MCF 10A (cell line): ENCODE results near the gene BCR. TPM values are rescaled to one million over a fixed set of nuclear protein-coding genes. Genes with fewer than 3 reads are reported as not detected.

ENCODE experiments used
- BruUV-seq: library from RNA; stranded (reverse); fragments of 400-500 nt; replicated peaks from 2 replicates; lab custom pipeline; 2021; lab: Mats Ljungman, UMichigan
- CTCF ChIA-PET: fragments of 300-600 bp; sonication (Branson Sonifier 250); formaldehyde crosslinking; extraction: SDS; loops from one replicate; lab custom pipeline; 2021; ENCODE audit warnings: antibody characterized with exemption, inconsistent platforms; lab: Yijun Ruan, JAX
- POLR2A ChIA-PET: fragments of 300-600, 350-650 bp; sonication (Branson Sonifier 250); formaldehyde crosslinking; extraction: SDS; loops from one replicate; lab custom pipeline; 2020; ENCODE audit warnings: antibody characterized with exemption, inconsistent platforms; lab: Yijun Ruan, JAX
- DNase-seq: peaks from one replicate; pipeline ENCODE4 v3.0.0-alpha.2; 2018; ENCODE audit not compliant: unreplicated experiment
- H3K27ac Mint-ChIP-seq: one replicate; pipeline ENCODE4 v1.8.0; 2022; ENCODE audit warnings: mild to moderate bottlenecking, low read depth, mixed read lengths; ENCODE audit not compliant: unreplicated experiment
- H3K27me3 Mint-ChIP-seq: one replicate; pipeline ENCODE4 v1.8.0; 2022; ENCODE audit warnings: mixed read lengths; ENCODE audit not compliant: insufficient read depth, unreplicated experiment
- H3K36me3 Mint-ChIP-seq: one replicate; pipeline ENCODE4 v1.8.0; 2022; ENCODE audit warnings: mild to moderate bottlenecking, moderate library complexity, mixed read lengths; ENCODE audit not compliant: insufficient read depth, unreplicated experiment
- H3K4me1 Mint-ChIP-seq: one replicate; pipeline ENCODE4 v1.8.0; 2022; ENCODE audit warnings: mixed read lengths; ENCODE audit not compliant: insufficient read depth, unreplicated experiment
- H3K4me3 Mint-ChIP-seq: one replicate; pipeline ENCODE4 v1.8.0; 2022; ENCODE audit warnings: mild to moderate bottlenecking, moderate library complexity, mixed read lengths; ENCODE audit not compliant: unreplicated experiment
- H3K9me3 Mint-ChIP-seq: one replicate; pipeline ENCODE4 v1.8.0; 2022; ENCODE audit warnings: mixed read lengths; ENCODE audit not compliant: unreplicated experiment
- intact Hi-C: fragments of 100-400 bp; cut with micrococcal nuclease; formaldehyde crosslinking; loops from 2 replicates; pipeline ENCODE4 v1.14.1; 2022
- total RNA-seq: library from RNA; stranded (reverse); gene quantifications from 2 replicates; pipeline ENCODE4 v1.2.3, GENCODE V29; 2022
- TF ChIP-seq, protein P1 (sequence below): fragments of 200-600 bp; IDR thresholded peaks from one replicate; pipeline ENCODE4 v1.8.0; 2022; ENCODE audit warnings: antibody characterized with exemption, mild to moderate bottlenecking; ENCODE audit not compliant: unreplicated experiment

BCR gene
- total RNA-seq, 1 experiment from 2014 or later = 77.9 TPM

DNA sequence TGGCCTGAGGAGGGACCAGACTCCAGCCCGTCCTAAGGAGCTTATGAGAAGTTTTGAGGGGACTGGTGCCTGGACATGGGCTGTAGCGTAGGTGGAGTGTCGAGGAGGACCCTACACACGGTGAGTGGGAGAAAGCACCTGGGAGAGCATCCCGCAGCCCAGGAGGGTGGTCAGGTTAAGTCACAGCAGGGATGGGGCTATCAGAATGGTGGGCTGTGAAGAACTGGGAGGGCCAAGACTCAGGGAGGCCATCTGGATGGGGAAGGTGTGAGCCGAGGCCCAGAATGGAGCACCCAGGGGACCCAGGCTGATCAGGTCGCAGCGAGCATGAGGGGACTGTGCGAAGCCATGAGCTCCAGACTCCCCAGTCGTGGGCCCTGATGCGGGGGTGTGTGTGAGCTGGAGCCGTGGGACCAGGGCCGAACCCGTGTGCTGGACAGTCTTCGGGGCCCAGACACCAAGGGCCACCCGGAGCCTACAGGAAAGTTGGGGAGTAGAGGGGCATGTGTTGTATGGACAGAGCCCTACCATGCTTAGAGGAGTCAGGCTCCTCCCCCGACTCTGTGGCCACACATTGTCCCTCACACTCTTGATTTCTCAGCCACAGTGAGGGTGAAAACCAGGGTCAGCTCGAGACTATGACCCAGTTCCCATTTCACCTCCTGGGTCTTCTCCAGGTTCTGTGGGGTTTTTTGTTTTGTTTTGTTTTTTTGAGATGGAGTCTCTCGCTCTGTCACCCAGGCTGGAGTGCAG, 54.3 kb downstream of the BCR start:
- H3K27ac Mint-ChIP-seq = peak overlapping the region; percentile 51
- intact Hi-C loops = no loop called here
- BruUV-seq = no TSS peak
- H3K9me3 Mint-ChIP-seq = no peaks in the 10 kb centered on the region
- peaks cover 12% of the 10 kb centered on the region for H3K4me1 Mint-ChIP-seq
- POLR2A ChIA-PET = no interaction called here
- H3K36me3 Mint-ChIP-seq = no peaks in the 10 kb centered on the region
- no peak for DNase-seq
- H3K27me3 Mint-ChIP-seq = no peaks in the 10 kb centered on the region
- TF ChIP-seq, protein P1, sequence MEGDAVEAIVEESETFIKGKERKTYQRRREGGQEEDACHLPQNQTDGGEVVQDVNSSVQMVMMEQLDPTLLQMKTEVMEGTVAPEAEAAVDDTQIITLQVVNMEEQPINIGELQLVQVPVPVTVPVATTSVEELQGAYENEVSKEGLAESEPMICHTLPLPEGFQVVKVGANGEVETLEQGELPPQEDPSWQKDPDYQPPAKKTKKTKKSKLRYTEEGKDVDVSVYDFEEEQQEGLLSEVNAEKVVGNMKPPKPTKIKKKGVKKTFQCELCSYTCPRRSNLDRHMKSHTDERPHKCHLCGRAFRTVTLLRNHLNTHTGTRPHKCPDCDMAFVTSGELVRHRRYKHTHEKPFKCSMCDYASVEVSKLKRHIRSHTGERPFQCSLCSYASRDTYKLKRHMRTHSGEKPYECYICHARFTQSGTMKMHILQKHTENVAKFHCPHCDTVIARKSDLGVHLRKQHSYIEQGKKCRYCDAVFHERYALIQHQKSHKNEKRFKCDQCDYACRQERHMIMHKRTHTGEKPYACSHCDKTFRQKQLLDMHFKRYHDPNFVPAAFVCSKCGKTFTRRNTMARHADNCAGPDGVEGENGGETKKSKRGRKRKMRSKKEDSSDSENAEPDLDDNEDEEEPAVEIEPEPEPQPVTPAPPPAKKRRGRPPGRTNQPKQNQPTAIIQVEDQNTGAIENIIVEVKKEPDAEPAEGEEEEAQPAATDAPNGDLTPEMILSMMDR = no peak
- no peak overlapping the region for H3K4me3 Mint-ChIP-seq
- CTCF ChIA-PET = interaction anchor here (0.7 kb wide), 1 partner anchor 43 kb away, joined by 3 read pairs; no protein-coding TSS in a partner anchor

DNA sequence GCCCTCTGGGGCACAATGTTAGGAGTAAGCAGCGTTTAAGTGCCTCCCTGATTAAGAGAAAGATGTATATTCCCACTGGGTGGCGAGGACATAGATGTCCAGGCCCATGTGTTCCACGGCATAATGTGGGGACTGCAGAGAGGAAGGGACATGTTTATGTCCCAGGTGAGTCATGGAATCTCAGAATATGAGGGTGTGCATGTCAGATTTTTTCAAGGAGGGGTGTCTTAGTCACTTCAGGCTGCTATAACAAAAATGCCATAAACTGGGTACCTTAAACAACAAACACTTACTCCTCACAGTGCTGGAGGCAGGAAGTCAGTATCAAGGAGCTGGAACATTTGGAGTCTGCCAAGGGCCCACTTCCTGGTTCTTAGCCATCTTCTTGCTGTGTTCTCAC, 55.1 kb downstream of the BCR start:
- POLR2A ChIA-PET = no interaction called here
- CTCF ChIA-PET = interaction anchor here (0.6 kb wide), 1 partner anchor 12 kb away, joined by 3 read pairs; no protein-coding TSS in a partner anchor
- DNase-seq = no peak
- peaks cover 12% of the 10 kb centered on the region for H3K4me1 Mint-ChIP-seq
- TF ChIP-seq, protein P1 = no peak
- BruUV-seq = no TSS peak
- H3K27me3 Mint-ChIP-seq = no peaks in the 10 kb centered on the region
- H3K4me3 Mint-ChIP-seq = no peak overlapping the region
- no peaks in the 10 kb centered on the region for H3K9me3 Mint-ChIP-seq
- intact Hi-C loops = no loop called here
- no peak overlapping the region for H3K27ac Mint-ChIP-seq
- H3K36me3 Mint-ChIP-seq = peaks cover under 1% of the 10 kb centered on the region

DNA sequence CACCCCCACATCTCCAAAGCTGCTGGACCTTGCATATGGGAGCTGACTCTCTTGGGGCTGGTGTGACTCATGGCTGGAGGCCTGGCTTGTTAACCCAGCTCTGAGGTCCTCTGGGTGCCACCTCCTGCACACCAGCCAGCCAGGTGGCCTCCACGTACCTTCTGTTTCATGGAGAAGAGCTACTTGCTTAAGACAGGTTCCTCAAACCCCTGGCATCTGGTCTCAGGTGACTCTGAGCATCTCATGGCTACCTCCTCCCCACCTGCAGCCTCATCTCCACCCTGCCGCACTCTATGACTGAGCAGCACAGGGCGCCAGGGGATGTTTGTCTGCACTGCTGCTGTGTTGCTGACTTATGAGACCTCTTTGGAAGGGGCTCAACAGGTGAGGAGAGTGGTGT, 55.7 kb downstream of the BCR start:
- intact Hi-C loops = no loop called here
- TF ChIP-seq, protein P1 = no peak
- H3K27me3 Mint-ChIP-seq = no peaks in the 10 kb centered on the region
- H3K4me3 Mint-ChIP-seq = no peak overlapping the region
- no TSS peak for BruUV-seq
- peaks cover 6% of the 10 kb centered on the region for H3K36me3 Mint-ChIP-seq
- POLR2A ChIA-PET = interaction anchor here (0.5 kb wide), 1 partner anchor 40 kb away, joined by 3 read pairs; no protein-coding TSS in a partner anchor
- DNase-seq = no peak
- no peak overlapping the region for H3K27ac Mint-ChIP-seq
- CTCF ChIA-PET = interaction anchor here (0.6 kb wide), 1 partner anchor 12 kb away, joined by 3 read pairs; no protein-coding TSS in a partner anchor
- H3K4me1 Mint-ChIP-seq = peaks cover 18% of the 10 kb centered on the region
- no peaks in the 10 kb centered on the region for H3K9me3 Mint-ChIP-seq

DNA sequence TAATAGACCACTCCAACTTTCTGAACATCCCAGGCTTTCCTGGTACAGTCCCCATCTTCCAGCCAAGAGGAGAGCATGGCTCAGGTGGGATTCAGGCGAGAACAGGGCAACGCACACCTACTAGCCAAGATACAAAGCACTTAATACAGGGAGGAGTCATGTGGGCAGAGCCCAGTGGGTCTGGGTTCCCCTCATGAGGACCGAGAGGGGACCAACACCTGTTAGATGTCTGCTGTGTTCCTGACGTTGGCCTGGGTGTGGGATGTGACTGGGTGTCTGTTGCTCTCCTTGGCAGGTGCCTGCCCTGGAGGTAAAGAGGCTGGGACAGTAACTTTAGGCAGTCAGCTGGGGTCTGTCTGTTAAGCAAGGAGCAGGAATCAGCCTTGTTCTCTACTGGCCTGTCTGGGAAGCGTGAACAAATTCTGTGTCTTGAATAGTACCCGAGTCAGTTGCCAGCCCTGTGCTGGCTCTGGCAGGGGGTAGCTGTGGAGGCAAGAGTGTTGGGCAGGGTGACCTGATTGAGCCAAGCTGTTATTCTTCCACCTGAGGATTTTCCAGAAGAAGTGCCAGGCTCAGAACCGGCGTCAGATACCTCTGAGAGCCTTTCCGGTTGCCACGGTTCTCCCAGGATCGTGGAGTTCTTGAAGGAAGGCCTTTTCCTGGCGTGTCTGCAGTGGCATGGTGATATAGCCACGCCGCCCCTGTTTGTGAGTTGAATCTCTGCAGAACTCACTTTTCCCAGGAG, 56.3 kb downstream of the BCR start:
- Mint-ChIP-seq H3K36me3 (peaks cover 6% of the 10 kb centered on the region), H3K27ac (no peak overlapping the region), H3K9me3 (no peaks in the 10 kb centered on the region), H3K4me1 (peaks cover 21% of the 10 kb centered on the region), H3K27me3 (no peaks in the 10 kb centered on the region), H3K4me3 (no peak overlapping the region)
- intact Hi-C loops = no loop called here
- DNase-seq = no peak
- TF ChIP-seq, protein P1 = no peak
- ChIA-PET CTCF (interaction anchor here (0.9 kb wide), 1 partner anchor 31 kb away, joined by 3 read pairs; no protein-coding TSS in a partner anchor), POLR2A (interaction anchor here (0.5 kb wide), 1 partner anchor 40 kb away, joined by 3 read pairs; no protein-coding TSS in a partner anchor)
- BruUV-seq = no TSS peak
